Regular cardiac myocyte (primary cell): ENCODE results near the gene EAPP. TPM values are rescaled to one million over a fixed set of nuclear protein-coding genes. Genes with fewer than 3 reads are reported as not detected.

Experiments
- total RNA-seq: library from RNA; depleted of rRNA; stranded (reverse); fragments of >200 nt; gene quantifications from 2 replicates; pipeline ENCODE4 v1.2.3, GENCODE V29; 2014

Gene EAPP, protein sequence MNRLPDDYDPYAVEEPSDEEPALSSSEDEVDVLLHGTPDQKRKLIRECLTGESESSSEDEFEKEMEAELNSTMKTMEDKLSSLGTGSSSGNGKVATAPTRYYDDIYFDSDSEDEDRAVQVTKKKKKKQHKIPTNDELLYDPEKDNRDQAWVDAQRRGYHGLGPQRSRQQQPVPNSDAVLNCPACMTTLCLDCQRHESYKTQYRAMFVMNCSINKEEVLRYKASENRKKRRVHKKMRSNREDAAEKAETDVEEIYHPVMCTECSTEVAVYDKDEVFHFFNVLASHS
- 38.9 and 52.7 TPM in 2 replicates for total RNA-seq

DNA sequence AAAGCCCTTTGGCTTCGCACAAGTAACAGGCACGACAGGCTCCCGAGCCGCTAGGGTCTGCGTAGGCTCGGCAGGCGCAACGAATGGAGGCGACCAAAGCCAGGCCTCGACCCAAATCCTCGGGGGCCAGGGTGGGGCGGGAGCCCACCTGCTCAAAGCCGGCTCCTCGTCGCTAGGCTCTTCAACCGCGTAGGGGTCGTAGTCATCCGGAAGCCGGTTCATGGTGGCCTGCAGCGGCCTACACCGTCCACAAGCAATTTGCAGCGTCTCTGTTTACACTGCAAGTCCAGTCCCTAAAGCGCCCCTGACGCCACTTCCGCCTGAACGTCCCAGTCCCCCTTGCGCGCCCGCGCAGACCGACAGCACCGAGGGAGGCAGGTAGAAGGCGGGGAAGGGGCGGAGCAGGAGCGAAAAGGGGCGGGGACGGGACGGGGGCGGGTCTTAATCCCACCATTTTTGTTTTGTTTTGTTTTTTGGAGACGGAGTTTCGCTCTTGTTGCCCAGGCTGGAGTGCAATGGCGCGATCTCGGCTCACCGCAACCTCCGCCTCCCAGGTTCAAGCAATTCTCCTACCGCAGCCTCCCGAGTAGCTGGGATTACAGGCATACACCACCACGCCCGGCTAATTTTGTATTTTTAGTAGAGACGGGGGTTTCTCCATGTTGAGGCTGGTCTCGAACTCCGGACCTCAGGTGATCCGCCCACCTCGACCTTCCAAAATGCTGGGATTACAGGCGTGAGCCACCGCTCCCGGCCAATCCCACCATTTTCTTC is at the start of gene EAPP:
Gene EAPP (minus strand): TSS at position 295 of the 774 bp plus-strand sequence. CDS start 73 bp downstream, at position 222.

Other genes starting within 250 kb of the EAPP start
- 10.4 and 29.9 TPM in 2 replicates for gene SPTSSA, start 77.5 kb downstream of the EAPP start, total RNA-seq
- gene SNX6, start 90.4 kb upstream of the EAPP start, total RNA-seq = 163 and 213 TPM in 2 replicates
- gene CFL2, start 174.9 kb upstream of the EAPP start, total RNA-seq = 74.4 and 106 TPM in 2 replicates